Keratinocyte (primary cell): ENCODE data around the gene JSRP1. TPM values are rescaled to one million over a fixed set of nuclear protein-coding genes. Genes with fewer than 3 reads are reported as not detected.

Experiments
- DNase-seq: peaks from one replicate; pipeline ENCODE4 v3.0.0-alpha.2; 2011; ENCODE audit warnings: low read depth, missing footprints, low spot score
- FAIRE-seq: peaks from 2 replicates; lab custom pipeline; 2011; peaks lifted over from hg19 to GRCh38; lab: Jason Lieb, UNC
- H2AFZ ChIP-seq: 2 replicates; pipeline ENCODE4 v1.6.0; 2012; ENCODE audit warnings: low read length, control low read depth, inconsistent platforms; ENCODE audit not compliant: control insufficient read depth
- H3K27ac ChIP-seq: 2 replicates; pipeline ENCODE4 v1.5.1; 2011; ENCODE audit warnings: low read length; ENCODE audit not compliant: control insufficient read depth, insufficient read depth
- H3K27me3 ChIP-seq: 3 replicates; pipeline ENCODE4 v1.6.0; 2011; ENCODE audit warnings: low read length; ENCODE audit not compliant: control insufficient read depth, insufficient read depth; ENCODE audit errors: extremely low read depth
- H3K36me3 ChIP-seq, 2 experiments: 2 replicates in 1 of 2; 3 replicates in 1 of 2; pipeline ENCODE4 v1.5.1; 2011; ENCODE audit warnings: low read length in 2 of 2, mild to moderate bottlenecking in 1 of 2; ENCODE audit not compliant: control insufficient read depth in 2 of 2, insufficient read depth in 2 of 2; ENCODE audit errors: extremely low read depth in 1 of 2
- H3K4me1 ChIP-seq: 3 replicates; pipeline ENCODE4 v1.5.1; 2011; ENCODE audit warnings: low read length; ENCODE audit not compliant: control insufficient read depth, insufficient read depth; ENCODE audit errors: extremely low read depth
- H3K4me2 ChIP-seq: 3 replicates; pipeline ENCODE4 v1.6.0; 2011; ENCODE audit warnings: low read depth, low read length; ENCODE audit not compliant: control insufficient read depth, insufficient read depth; ENCODE audit errors: extremely low read depth
- H3K4me3 ChIP-seq, 3 experiments: fragments of 200-600 bp in 1 of 3; sonication (generic) in 1 of 3; 2 replicates in 2 of 3; 3 replicates in 1 of 3; pipeline ENCODE4 v1.5.1; 2011 to 2016; ENCODE audit warnings: low read length in 3 of 3, mild to moderate bottlenecking in 3 of 3, control low read depth in 2 of 3, inconsistent platforms in 1 of 3, low read depth in 1 of 3, mixed read lengths in 1 of 3, mixed run types in 1 of 3, moderate library complexity in 1 of 3; ENCODE audit not compliant: control insufficient read depth in 2 of 3, insufficient read depth in 2 of 3; ENCODE audit errors: extremely low read depth in 1 of 3
- H3K79me2 ChIP-seq: 2 replicates; pipeline ENCODE4 v1.6.0; 2012; ENCODE audit warnings: low read length; ENCODE audit not compliant: control insufficient read depth, insufficient read depth
- H3K9ac ChIP-seq: 3 replicates; pipeline ENCODE4 v1.6.0; 2011; ENCODE audit warnings: low read length; ENCODE audit not compliant: control insufficient read depth, insufficient read depth; ENCODE audit errors: extremely low read depth
- H3K9me1 ChIP-seq: 3 replicates; pipeline ENCODE4 v1.6.0; 2011; ENCODE audit warnings: low read length; ENCODE audit not compliant: control insufficient read depth, insufficient read depth; ENCODE audit errors: extremely low read depth
- H3K9me3 ChIP-seq: 2 replicates; pipeline ENCODE4 v1.5.1; 2012; ENCODE audit warnings: low read depth, low read length; ENCODE audit not compliant: control insufficient read depth
- H4K20me1 ChIP-seq: 3 replicates; pipeline ENCODE4 v1.6.0; 2011; ENCODE audit warnings: low read length; ENCODE audit not compliant: control insufficient read depth, insufficient read depth; ENCODE audit errors: extremely low read depth
- CTCF ChIP-seq, 3 experiments: IDR thresholded peaks in 1 of 3; conservative IDR thresholded peaks in 1 of 3; optimal IDR thresholded peaks in 1 of 3; 2 replicates in 2 of 3; 3 replicates in 1 of 3; pipeline versions ENCODE3 to v1.5.1; 2011; ENCODE audit warnings: low read length in 3 of 3, mild to moderate bottlenecking in 3 of 3, moderate library complexity in 2 of 3, control low read depth in 1 of 3, inconsistent platforms in 1 of 3; ENCODE audit not compliant: insufficient read depth in 2 of 3; ENCODE audit errors: extremely low read depth in 1 of 3
- EZH2 ChIP-seq: IDR thresholded peaks from one replicate; pipeline ENCODE4 v1.6.1; 2012; ENCODE audit warnings: inconsistent platforms, mild to moderate bottlenecking, low read length, moderate library complexity
- dilution Hi-C: fragments of 300-500 bp; cut with MboI; formaldehyde crosslinking; loops from one replicate; pipeline ENCODE4 v1.7.0; 2020; ENCODE audit warnings: low sequenced_read_pairs; ENCODE audit not compliant: extremely low pct_ligation_motif_present
- polyA plus RNA-seq, 5 experiments: library from polyadenylated mRNA; depleted of rRNA in 3 of 5; stranded (reverse) in 3 of 5; stranded (forward) in 1 of 5; unstranded in 1 of 5; fragments of >200 nt; gene quantifications; 1 replicate in 1 of 5; 2 replicates in 3 of 5; 3 replicates in 1 of 5; pipeline versions ENCODE4 v1.2.1 to v1.2.3, GENCODE V29; 2011 to 2012; ENCODE audit warnings: missing spikeins in 2 of 5, low read depth in 1 of 5, low replicate concordance in 1 of 5

The JSRP1 gene
- polyA plus RNA-seq, 1 donor (not counting 4 experiments of a cell fraction or from before 2014, with no cell fraction given), result not detected

- no peaks in the 10 kb centered on the region for H3K9me3 ChIP-seq
- peaks cover 4% of the 10 kb centered on the region for H4K20me1 ChIP-seq
- peaks cover 5% of the 10 kb centered on the region for H3K4me1 ChIP-seq
- no peaks in the 10 kb centered on the region for H3K27me3 ChIP-seq
- no peak overlapping the region for H3K27ac ChIP-seq
- TF ChIP-seq EZH2 (no peak), CTCF (optimal IDR thresholded peaks at IDR 0.05 in 1 of 3, IDR thresholded peaks at IDR 0.05 in 1 of 3, conservative IDR thresholded peaks at IDR 0.05 in 1 of 3; ENCODE audit: extremely low read depth in 1 of 3, insufficient read depth in 2 of 3, low read length in 3 of 3) (peak in 2 of 3 experiments; percentile 7 to 23)
- H3K36me3 ChIP-seq, result peaks cover 22 to 40% of the 10 kb centered on the region in 2 experiments
- no peak overlapping the region for H3K9ac ChIP-seq
- no peak overlapping the region for H3K4me2 ChIP-seq
- no peak overlapping the region for H3K4me3 ChIP-seq
- H2AFZ ChIP-seq, result no peak overlapping the region
- dilution Hi-C loops, result no loop called here
- peaks cover 34% of the 10 kb centered on the region for H3K79me2 ChIP-seq
- FAIRE-seq, result no peak
- no peak for DNase-seq
- H3K9me1 ChIP-seq, result no peaks in the 10 kb centered on the region
These were observed 24.5 kb downstream of the JSRP1 start for GRCh38 chr19:2231621-2232221.

GRCh38 chr19:2230807-2231533, 25.2 kb downstream of the JSRP1 start:
- Histone ChIP-seq H2AFZ (no peak overlapping the region), H3K4me1 (peaks cover 5% of the 10 kb centered on the region), H3K9ac (no peak overlapping the region), H3K9me1 (no peaks in the 10 kb centered on the region), H3K4me3 (no peak overlapping the region), H3K27ac (no peak overlapping the region), H3K27me3 (no peaks in the 10 kb centered on the region), H3K79me2 (peaks cover 33% of the 10 kb centered on the region), H4K20me1 (peaks cover 4% of the 10 kb centered on the region), H3K4me2 (no peak overlapping the region), H3K9me3 (no peaks in the 10 kb centered on the region), H3K36me3 (peaks cover 22 to 41% of the 10 kb centered on the region in 2 experiments)
- dilution Hi-C loops, result no loop called here
- DNase-seq (no peak), FAIRE-seq (no peak)
- TF ChIP-seq CTCF (optimal IDR thresholded peaks at IDR 0.05 in 1 of 3, IDR thresholded peaks at IDR 0.05 in 1 of 3, conservative IDR thresholded peaks at IDR 0.05 in 1 of 3; ENCODE audit: extremely low read depth in 1 of 3, insufficient read depth in 2 of 3, low read length in 3 of 3) (no peak), EZH2 (no peak)
